Pancreas (tissue), 10 donors: Measurements from ENCODE around the gene OSBPL1A. TPM values are rescaled to one million over a fixed set of nuclear protein-coding genes. Genes with fewer than 3 reads are reported as not detected.

Source experiments
- ATAC-seq, 4 donors: fragments of 200-7000 bp; cut with Tn5 transposase; one replicate each; pipeline versions ENCODE4 v1.8.0 to v1.9.1; 2020; ENCODE audit warnings: mild to moderate bottlenecking in 4 of 4, moderate library complexity in 4 of 4
- DNase-seq, 6 donors: peaks; one replicate each; pipeline ENCODE4 v3.0.0-alpha.2; 2020
- FAIRE-seq: peaks from 2 replicates; lab custom pipeline; 2012; peaks lifted over from hg19 to GRCh38; lab: Jason Lieb, UNC
- H3K27ac ChIP-seq, 4 donors: fragments of 200-600 bp; sonication (generic); 1 replicate in 3 of 4; 2 replicates in 1 of 4; pipeline versions ENCODE4 v1.5.0 to v1.8.0; 2020
- H3K27me3 ChIP-seq, 4 donors: fragments of 200-600 bp; one replicate each; pipeline ENCODE4 v1.8.0; 2021
- H3K36me3 ChIP-seq, 3 donors: fragments of 200-600 bp; sonication (generic) in 1 of 3; one replicate each; pipeline versions ENCODE4 v1.5.0 to v1.8.0; 2020 to 2021
- H3K4me1 ChIP-seq, 3 donors: fragments of 200-600 bp; one replicate each; pipeline ENCODE4 v1.8.0; 2021
- H3K4me3 ChIP-seq, 4 donors: fragments of 200-600 bp; sonication (generic) in 2 of 4; one replicate each; pipeline versions ENCODE4 v1.5.0 to v1.8.0; 2020 to 2021
- H3K9me3 ChIP-seq, 4 donors: fragments of 200-600 bp; one replicate each; pipeline ENCODE4 v1.8.0; 2021
- CTCF ChIP-seq, 4 donors: fragments of 200-600 bp; sonication (generic) in 3 of 4; IDR thresholded peaks; one replicate each; pipeline versions ENCODE4 v1.5.0 to v1.8.0; 2021; ENCODE audit warnings: antibody characterized with exemption in 4 of 4
- WGBS, 2 donors: extraction: QIAGEN DNeasy Blood & Tissue Kit; methylation state at CpG; one replicate each; pipeline ENCODE4 v1.1.7; 2013; 5-methylcytosine and 5-hydroxymethylcytosine counted together
- intact Hi-C, 3 donors: fragments of 100-400 bp; cut with DNase I; formaldehyde crosslinking; loops; one replicate each; pipeline versions ENCODE4 v1.11.1 to v1.14.2; 2022
- polyA plus RNA-seq, 2 donors: library from polyadenylated mRNA; stranded (reverse); fragments of 200-250 nt; gene quantifications; one replicate each; pipeline ENCODE4 v1.2.3, GENCODE V29; 2013
- total RNA-seq, 6 donors: library from RNA; stranded (reverse); fragmentation: NEBNext Ultra II Directional in 4 of 6; extraction: Animal tissue kit (Norgen Biotek cat#: 25700) in 4 of 6; gene quantifications; one replicate each; pipeline versions ENCODE4 v1.2.1 to v1.2.4, GENCODE V29; 2021 to 2023
- donor health status: healthy with polysubstance abuse.
- donor health status: DM: no; HTN: no; CAD: no; lungs with moderate emphysema.
- donor health status: DM: no; HTN: no; CAD: no.
- donor health status: control.
- donor health status: control.
- donor health status: Bipolar disorder and iron deficiency.
- donor health status: DM: yes; HTN: yes; CAD: no.
- donor health status: DM: no; HTN: no; CAD: no.
- donor health status: DM: no; HTN: no; CAD: no.
- donor health status: DM: yes; HTN: yes; CAD: no.

Gene OSBPL1A
- total and polyA plus RNA-seq, 8 donors: 5.8 to 17.9 (median 10.8) TPM

GRCh38 chr18:24402209-24402785 lies 4.7 kb upstream of the OSBPL1A start:
- WGBS, 2 donors: 77 to 82% methylated on average over 6 of the region's 6 CpGs
- peaks cover 4 to 6% (median 5%) of the 10 kb centered on the region in 3 donors for H3K4me1 ChIP-seq
- FAIRE-seq: no peak

GRCh38 chr18:24400587-24400986 lies 3.0 kb upstream of the OSBPL1A start:
- Histone ChIP-seq H3K36me3 (no peaks in the 10 kb centered on the region), H3K27me3 (no peaks in the 10 kb centered on the region), H3K4me1 (peaks cover 4 to 6% (median 5%) of the 10 kb centered on the region in 3 donors), H3K9me3 (no peaks in the 10 kb centered on the region), H3K4me3 (no peak overlapping the region), H3K27ac (no peak overlapping the region)
- ATAC-seq: no peak
- TF ChIP-seq CTCF (IDR thresholded peaks at IDR 0.05): no peak
- no peak for DNase-seq
- no peak for FAIRE-seq
- intact Hi-C loops: no loop called here
- WGBS, 2 donors: 82 to 87% methylated on average over 2 of the region's 2 CpGs

More at GRCh38 chr18:24402209-24402785, 4.7 kb upstream of the OSBPL1A start:
- Histone ChIP-seq H3K27me3 (no peaks in the 10 kb centered on the region), H3K9me3 (no peaks in the 10 kb centered on the region), H3K4me3 (no peak overlapping the region), H3K36me3 (no peaks in the 10 kb centered on the region), H3K27ac (no peak overlapping the region)
- TF ChIP-seq CTCF (IDR thresholded peaks at IDR 0.05): no peak
- ATAC-seq (no peak), DNase-seq (no peak)
- intact Hi-C loops: no loop called here

- no peak for TF ChIP-seq CTCF (IDR thresholded peaks at IDR 0.05)
- WGBS, 2 donors: 91 to 94% methylated on average over 15 of the region's 15 CpGs
- Histone ChIP-seq H3K4me3 (peak overlapping the region in 1 of 4 donors; percentile 87), H3K4me1 (peaks cover 4 to 9% (median 5%) of the 10 kb centered on the region in 3 donors), H3K27me3 (no peaks in the 10 kb centered on the region), H3K36me3 (no peaks in the 10 kb centered on the region), H3K27ac (no peak overlapping the region), H3K9me3 (no peaks in the 10 kb centered on the region)
- intact Hi-C loops: no loop called here
- DNase-seq: no peak
- no peak for ATAC-seq
- no peak for FAIRE-seq
These were observed 916 bp upstream of the OSBPL1A start for GRCh38 chr18:24398540-24398939.

GRCh38 chr18:24397131-24397693 lies 412 bp downstream of the OSBPL1A start:
- Histone ChIP-seq H3K27me3 (no peaks in the 10 kb centered on the region), H3K9me3 (no peaks in the 10 kb centered on the region), H3K27ac (peak overlapping the region; percentile 42 to 87 (median 72)), H3K4me1 (peaks cover 4 to 9% (median 5%) of the 10 kb centered on the region in 3 donors), H3K4me3 (peak overlapping the region; percentile 59 to 87 (median 66)), H3K36me3 (no peaks in the 10 kb centered on the region)
- DNase-seq: peak in 2 of 6 donors; percentile 26 to 70
- FAIRE-seq: peak; percentile 17
- peak; percentile 55 to 73 (median 56) for ATAC-seq
- intact Hi-C loops: no loop called here
- no peak for TF ChIP-seq CTCF (IDR thresholded peaks at IDR 0.05)
- WGBS, 2 donors: 0 to 1% methylated on average over 50 of the region's 50 CpGs

GRCh38 chr18:24396082-24396633 lies 1.5 kb downstream of the OSBPL1A start:
- WGBS, 2 donors: 85 to 88% methylated on average over 8 of the region's 8 CpGs
- no peak overlapping the region for H3K4me3 ChIP-seq
- peaks cover 4 to 9% (median 5%) of the 10 kb centered on the region in 3 donors for H3K4me1 ChIP-seq
- TF ChIP-seq CTCF (IDR thresholded peaks at IDR 0.05): no peak
- intact Hi-C loops: no loop called here
- DNase-seq (no peak), ATAC-seq (no peak), FAIRE-seq (no peak)
- no peak overlapping the region for H3K27ac ChIP-seq
- no peaks in the 10 kb centered on the region for H3K36me3 ChIP-seq
- no peaks in the 10 kb centered on the region for H3K9me3 ChIP-seq
- no peaks in the 10 kb centered on the region for H3K27me3 ChIP-seq
